HK-2 (cell line): ENCODE measurements around the gene GOSR1.
"Not testable (repeated sequence)": the region's sequence is repeated elsewhere in the genome, so short reads cannot be mapped to it uniquely, and the experiment has no call there.

Experiments used
- DNase-seq: peaks from one replicate; pipeline ENCODE4 v3.0.0-alpha.2; 2018; ENCODE audit not compliant: unreplicated experiment

Gene GOSR1

DNA sequence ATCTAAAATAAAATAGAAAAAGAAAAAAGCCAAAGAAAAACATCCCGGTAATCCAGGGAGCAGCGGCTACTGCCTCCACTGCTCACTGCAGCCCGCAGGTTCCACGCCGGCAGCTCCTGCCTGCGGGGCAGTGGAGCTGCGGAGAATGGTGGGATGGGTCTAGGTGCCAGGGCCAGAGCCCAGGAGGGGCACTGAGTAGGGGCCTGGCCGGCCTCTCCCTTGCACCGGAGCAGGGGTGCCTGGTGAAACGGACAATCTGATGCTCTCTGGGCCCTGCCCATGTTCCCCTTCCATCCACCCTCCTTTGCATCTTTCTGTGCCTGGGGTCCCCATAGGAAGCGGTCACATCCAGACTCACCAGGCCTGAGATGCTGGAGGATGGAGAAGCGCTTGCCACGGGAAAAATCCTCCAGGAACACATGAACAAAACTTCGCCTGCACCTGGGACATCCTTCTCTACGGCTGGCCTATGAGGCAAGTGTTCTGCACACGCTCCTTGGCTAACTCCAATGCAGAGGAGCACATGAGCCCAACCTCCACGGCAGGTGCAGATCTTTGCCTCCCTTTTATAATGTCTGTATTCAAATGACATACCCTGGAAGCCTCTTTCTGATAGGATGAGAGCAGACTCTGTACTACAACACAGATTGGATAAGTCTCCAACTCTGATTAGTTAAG lies 98.6 kb downstream of the GOSR1 start:
- DNase-seq, result not testable (repeated sequence)

DNA sequence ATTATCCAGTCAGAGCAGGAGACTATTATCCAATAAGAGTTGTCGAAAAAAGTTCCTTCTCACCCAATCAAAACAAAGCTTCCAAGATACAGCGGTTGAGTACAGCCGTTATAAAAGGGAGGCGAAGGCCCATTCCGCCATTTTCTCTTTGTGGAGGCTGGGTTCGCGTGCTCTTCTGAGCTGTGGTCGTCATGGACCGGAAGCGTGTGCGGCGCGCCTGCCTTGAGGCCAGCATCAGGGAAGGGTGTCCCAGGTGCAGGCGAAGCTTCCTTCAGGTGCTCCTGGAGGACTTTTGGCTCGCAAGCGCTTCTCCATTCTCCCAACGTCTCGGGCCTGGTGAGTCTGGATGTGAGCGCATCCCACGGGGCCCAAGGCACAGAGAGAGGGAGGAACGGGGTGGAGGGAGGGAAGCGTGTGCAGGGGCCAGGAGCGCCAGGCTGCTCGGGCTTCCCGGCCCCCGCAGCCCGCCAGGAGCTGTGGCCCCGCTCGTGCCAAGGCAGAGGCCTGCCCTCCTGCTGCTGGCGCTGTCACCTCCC lies 99.2 kb downstream of the GOSR1 start:
- DNase-seq, result no peak
